GM08714 (cell line): ENCODE data around the gene MED15.
"Not testable (repeated sequence)": the region's sequence is repeated elsewhere in the genome, so short reads cannot be mapped to it uniquely, and the experiment has no call there.

Experiments
- H3K4me3 ChIP-seq: fragments of 200-500 bp; sonication (Bioruptor generic); 2 replicates; pipeline ENCODE4 v1.5.1; 2014; ENCODE audit warnings: mild to moderate bottlenecking, low read length, inconsistent platforms
- ZNF274 ChIP-seq: IDR thresholded peaks from 2 replicates; pipeline ENCODE4 v1.6.1; 2012; ENCODE audit warnings: mild to moderate bottlenecking, low read depth, low read length

MED15 gene

GRCh38 chr22:20471126-20471833 is 36.1 kb upstream of the MED15 start:
- no peak for TF ChIP-seq ZNF274
- H3K4me3 ChIP-seq, result no peak overlapping the region

- no peak for TF ChIP-seq ZNF274
- no peak overlapping the region for H3K4me3 ChIP-seq
These were observed 34.6 kb upstream of the MED15 start for GRCh38 chr22:20472629-20473442.

GRCh38 chr22:20475115-20475436 is 32.3 kb upstream of the MED15 start:
- TF ChIP-seq ZNF274, result no peak
- no peak overlapping the region for H3K4me3 ChIP-seq

- not testable (repeated sequence) for H3K4me3 ChIP-seq
These were observed 31.8 kb upstream of the MED15 start for GRCh38 chr22:20475569-20475968.

GRCh38 chr22:20478059-20478458 is 29.4 kb upstream of the MED15 start:
- not testable (repeated sequence) for H3K4me3 ChIP-seq

- no peak for TF ChIP-seq ZNF274
- no peak overlapping the region for H3K4me3 ChIP-seq
These were observed 27.7 kb upstream of the MED15 start for GRCh38 chr22:20479612-20480196.

- not testable (repeated sequence) for H3K4me3 ChIP-seq
These were observed 24.3 kb upstream of the MED15 start for GRCh38 chr22:20483143-20483506.

- no peak for TF ChIP-seq ZNF274
- H3K4me3 ChIP-seq, result no peak overlapping the region
These were observed 23.6 kb upstream of the MED15 start for GRCh38 chr22:20483771-20484170.

- no peak for TF ChIP-seq ZNF274
- H3K4me3 ChIP-seq, result no peak overlapping the region
These were observed 22.3 kb upstream of the MED15 start for GRCh38 chr22:20484948-20485683.

- TF ChIP-seq ZNF274, result no peak
- no peak overlapping the region for H3K4me3 ChIP-seq
These were observed 21.2 kb upstream of the MED15 start for GRCh38 chr22:20486229-20486628.

- H3K4me3 ChIP-seq, result no peak overlapping the region
- no peak for TF ChIP-seq ZNF274
These were observed 19.7 kb upstream of the MED15 start for GRCh38 chr22:20487715-20488114.

- H3K4me3 ChIP-seq, result no peak overlapping the region
- no peak for TF ChIP-seq ZNF274
These were observed 18.5 kb upstream of the MED15 start for GRCh38 chr22:20488946-20489345.

GRCh38 chr22:20490183-20490940 is 17.0 kb upstream of the MED15 start:
- H3K4me3 ChIP-seq, result no peak overlapping the region
- no peak for TF ChIP-seq ZNF274

- no peak for TF ChIP-seq ZNF274
These were observed 16.5 kb upstream of the MED15 start for GRCh38 chr22:20490941-20491307.

More at GRCh38 chr22:20490941-20491307, 16.5 kb upstream of the MED15 start:
- no peak overlapping the region for H3K4me3 ChIP-seq
